AG04449 (cell line): ENCODE data around the gene APEH.

Source experiments
- CTCF ChIA-PET: fragments of 350-600 bp; formaldehyde crosslinking; extraction: SDS; loops from one replicate; lab custom pipeline; 2021; ENCODE audit warnings: antibody characterized with exemption; lab: Yijun Ruan, JAX
- POLR2A ChIA-PET: fragments of 400-600, 350-600 bp; formaldehyde crosslinking; extraction: SDS; loops from one replicate; lab custom pipeline; 2020; ENCODE audit warnings: antibody characterized with exemption, inconsistent platforms; lab: Yijun Ruan, JAX
- DNase-seq: peaks from one replicate; pipeline ENCODE4 v3.0.0-alpha.2; 2010; ENCODE audit warnings: low read depth, low spot score
- H3K4me3 ChIP-seq: 2 replicates; pipeline ENCODE4 v1.5.1; 2011; ENCODE audit warnings: low read depth, mild to moderate bottlenecking, control low read depth, low read length
- TF ChIP-seq, protein P1 (sequence below): IDR thresholded peaks from one replicate; pipeline ENCODE4 v1.5.1; 2011; ENCODE audit warnings: mild to moderate bottlenecking, moderate library complexity, low read length, control low read depth, inconsistent platforms; ENCODE audit not compliant: insufficient read depth; ENCODE audit errors: missing control alignments

The APEH gene

DNA sequence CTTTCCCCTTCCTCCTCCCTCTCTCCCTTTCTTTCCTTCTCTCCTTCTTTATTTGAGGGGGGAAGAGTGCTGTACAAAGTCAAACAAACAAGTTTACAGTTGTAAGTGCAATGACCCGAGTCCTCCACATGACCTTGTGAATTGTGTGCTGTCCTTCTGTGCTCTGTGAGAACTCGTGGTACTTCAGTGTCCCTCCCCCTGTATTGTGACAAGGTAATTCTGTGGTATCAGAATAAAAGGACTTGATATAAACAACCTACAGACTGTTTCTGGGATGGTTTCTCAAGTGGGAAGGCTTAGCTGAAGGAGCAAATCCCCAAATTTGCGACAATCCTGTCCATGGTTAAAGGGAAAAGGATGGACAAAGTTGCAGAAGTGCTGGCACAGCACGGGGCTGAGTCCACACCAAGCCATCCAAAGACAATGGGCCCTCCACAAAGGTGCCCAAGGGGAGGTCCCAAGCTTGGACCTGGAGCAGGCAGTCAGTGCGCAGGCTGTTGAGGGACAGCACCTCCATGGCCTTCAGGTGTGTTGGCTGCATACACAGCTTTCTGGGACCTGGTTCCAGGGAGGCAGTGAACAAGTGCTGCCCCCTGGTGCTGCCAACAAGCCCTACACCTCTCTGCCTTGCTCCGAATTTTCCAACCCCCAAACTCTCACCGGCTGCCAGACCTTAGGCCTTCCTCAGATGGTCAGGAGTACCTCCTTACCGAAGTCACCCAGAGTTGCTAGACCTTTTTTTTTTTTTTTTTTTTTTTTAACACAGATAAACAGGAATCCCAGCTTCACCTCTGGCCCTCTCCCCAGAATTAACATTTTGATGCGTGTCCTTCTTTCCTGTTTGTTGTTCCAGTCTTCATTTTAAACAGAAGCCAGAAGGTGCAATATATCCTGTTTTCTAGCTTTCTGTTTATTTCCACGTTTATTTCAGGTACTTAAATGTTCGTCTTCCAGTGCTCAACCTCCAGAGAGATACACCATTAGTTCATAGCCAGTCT, 2.6 kb upstream of the APEH start:
- no peak overlapping the region for H3K4me3 ChIP-seq
- TF ChIP-seq, protein P1, sequence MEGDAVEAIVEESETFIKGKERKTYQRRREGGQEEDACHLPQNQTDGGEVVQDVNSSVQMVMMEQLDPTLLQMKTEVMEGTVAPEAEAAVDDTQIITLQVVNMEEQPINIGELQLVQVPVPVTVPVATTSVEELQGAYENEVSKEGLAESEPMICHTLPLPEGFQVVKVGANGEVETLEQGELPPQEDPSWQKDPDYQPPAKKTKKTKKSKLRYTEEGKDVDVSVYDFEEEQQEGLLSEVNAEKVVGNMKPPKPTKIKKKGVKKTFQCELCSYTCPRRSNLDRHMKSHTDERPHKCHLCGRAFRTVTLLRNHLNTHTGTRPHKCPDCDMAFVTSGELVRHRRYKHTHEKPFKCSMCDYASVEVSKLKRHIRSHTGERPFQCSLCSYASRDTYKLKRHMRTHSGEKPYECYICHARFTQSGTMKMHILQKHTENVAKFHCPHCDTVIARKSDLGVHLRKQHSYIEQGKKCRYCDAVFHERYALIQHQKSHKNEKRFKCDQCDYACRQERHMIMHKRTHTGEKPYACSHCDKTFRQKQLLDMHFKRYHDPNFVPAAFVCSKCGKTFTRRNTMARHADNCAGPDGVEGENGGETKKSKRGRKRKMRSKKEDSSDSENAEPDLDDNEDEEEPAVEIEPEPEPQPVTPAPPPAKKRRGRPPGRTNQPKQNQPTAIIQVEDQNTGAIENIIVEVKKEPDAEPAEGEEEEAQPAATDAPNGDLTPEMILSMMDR = peak; percentile 89
- ChIA-PET CTCF (interaction anchor here (0.9 to 5.4 kb wide), 41 partner anchors 8 to 575 kb away, joined by 3 to 441 read pairs (median 5); partner anchors contain the start of genes BSN and DAG1), POLR2A (interaction anchor here (1.0 kb wide), 1 partner anchor 132 kb away, joined by 7 read pairs; no protein-coding TSS in a partner anchor)
- DNase-seq = no peak

DNA sequence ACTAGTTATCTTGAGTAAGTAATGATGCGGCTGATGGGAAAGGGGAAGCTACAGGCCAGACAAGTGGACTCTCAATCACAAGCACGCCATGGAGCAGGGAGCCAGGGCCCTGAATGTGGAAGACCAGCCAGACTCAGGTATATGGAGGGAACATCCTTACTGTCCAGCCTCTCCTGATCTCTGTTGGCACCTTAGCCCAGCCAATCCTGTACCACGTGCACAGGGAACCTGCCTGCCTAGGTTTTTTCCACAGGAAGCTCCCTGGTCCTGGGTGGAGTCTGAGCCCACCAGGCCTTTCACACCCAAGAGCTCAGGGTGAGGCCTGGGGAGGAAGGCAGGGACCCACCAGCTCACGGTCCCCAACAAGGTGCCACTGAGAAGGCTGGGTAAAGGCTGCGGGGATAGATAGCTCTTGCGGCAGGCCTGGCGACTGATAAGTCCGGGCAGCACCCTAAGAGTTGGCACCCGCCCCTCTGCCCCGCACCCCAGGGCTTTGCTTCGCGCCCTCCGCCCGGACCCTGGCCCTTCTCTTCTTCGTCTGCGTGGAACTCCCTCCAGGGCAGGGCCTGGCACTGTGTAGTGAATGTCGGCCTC, 933 bp upstream of the APEH start:
- TF ChIP-seq, protein P1 = no peak
- POLR2A ChIA-PET = interaction anchor here (1.7 kb wide), 1 partner anchor 133 kb away, joined by 8 read pairs; no protein-coding TSS in a partner anchor
- peak overlapping the region; percentile 83 for H3K4me3 ChIP-seq
- CTCF ChIA-PET = interaction anchor here (0.6 to 5.4 kb wide), 8 partner anchors 10 to 166 kb away, joined by 3 to 441 read pairs (median 7); partner anchors contain the start of gene BSN
- DNase-seq = no peak

DNA sequence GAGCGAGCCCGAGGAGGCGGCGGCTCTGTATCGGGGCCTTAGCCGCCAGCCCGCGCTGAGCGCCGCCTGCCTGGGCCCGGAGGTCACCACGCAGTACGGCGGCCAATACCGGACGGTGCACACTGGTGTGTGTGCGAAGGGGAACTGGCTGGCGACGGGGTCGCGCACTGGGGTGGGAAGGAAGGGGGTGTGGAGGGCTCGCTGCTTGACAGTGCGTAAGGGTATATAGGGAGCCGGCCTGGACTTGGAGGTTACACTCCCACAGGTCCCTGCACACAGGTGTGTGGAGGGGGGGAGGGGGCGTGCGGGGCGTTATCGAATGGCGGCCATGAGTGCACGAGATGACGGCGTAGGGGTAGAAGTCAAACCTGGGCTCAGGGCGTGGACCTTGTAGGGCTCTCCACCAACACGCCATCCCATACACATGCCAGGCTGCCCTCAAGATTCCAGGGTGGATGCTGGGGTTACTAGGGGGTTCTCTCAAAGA, 389 bp downstream of the APEH start:
- ChIA-PET CTCF (interaction anchor here (1.5 kb wide), 1 partner anchor 135 kb away, joined by 10 read pairs; no protein-coding TSS in a partner anchor), POLR2A (no interaction called here)

DNA sequence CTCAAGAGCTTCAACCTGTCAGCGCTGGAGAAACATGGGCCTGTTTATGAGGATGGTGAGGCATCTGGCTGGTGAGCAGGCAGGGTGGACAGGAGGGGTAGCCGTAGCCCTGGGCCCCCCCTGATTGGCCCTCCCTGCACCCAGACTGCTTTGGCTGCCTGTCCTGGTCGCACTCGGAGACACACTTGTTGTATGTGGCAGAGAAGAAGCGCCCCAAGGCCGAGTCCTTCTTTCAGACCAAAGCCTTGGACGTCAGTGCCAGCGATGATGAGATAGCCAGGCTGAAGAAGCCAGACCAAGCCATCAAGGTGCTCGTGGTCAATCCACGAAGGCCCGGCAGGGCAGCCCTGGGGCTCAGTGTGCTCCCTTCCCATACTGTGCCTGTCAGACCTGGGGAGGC, 1.8 kb downstream of the APEH start:
- no peak overlapping the region for H3K4me3 ChIP-seq
- ChIA-PET POLR2A (no interaction called here), CTCF (interaction anchor here (1.4 to 1.5 kb wide), 2 partner anchors 137 to 139 kb away, joined by 3 to 10 read pairs; no protein-coding TSS in a partner anchor)
- no peak for DNase-seq
- TF ChIP-seq, protein P1 = no peak

More for the DNA sequence above, 389 bp downstream of the APEH start:
- no peak for DNase-seq
- TF ChIP-seq, protein P1 = peak; percentile 5
- peak overlapping the region; percentile 83 for H3K4me3 ChIP-seq

DNA sequence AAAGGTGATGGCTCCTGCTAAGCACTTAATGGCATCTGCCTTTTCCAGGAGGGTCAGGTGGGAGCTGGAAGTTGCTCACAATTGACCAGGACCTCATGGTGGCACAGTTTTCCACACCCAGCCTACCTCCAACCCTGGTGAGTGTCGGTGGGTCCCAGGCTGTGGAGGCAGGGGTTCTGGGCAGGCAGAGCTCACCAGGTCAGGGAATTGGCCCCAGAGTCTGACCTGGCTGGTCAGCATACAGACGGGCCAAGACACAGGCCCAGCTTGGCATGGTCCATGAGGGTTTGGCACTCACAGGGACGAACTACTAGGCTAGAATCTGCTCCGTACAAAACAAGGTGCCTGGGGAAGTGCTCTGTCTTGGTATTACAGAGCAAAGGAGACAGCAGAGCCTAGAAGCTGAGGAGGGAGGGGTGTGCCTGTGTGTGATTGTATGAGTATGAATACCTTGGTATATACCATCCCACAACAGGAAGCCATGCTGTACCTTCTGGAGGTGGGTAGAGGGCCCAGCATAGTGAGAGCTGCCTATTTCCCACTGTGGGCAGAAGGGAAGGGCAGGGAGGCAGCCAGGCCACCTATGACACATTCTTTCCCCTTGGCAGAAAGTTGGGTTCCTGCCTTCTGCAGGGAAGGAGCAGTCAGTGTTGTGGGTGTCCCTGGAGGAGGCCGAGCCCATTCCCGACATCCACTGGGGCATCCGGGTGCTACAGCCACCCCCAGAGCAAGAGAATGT, 6.5 kb downstream of the APEH start:
- H3K4me3 ChIP-seq = no peak overlapping the region
- DNase-seq = no peak
- ChIA-PET POLR2A (no interaction called here), CTCF (interaction anchor here (2.2 to 4.4 kb wide), 2 partner anchors 9 to 141 kb away, joined by 6 to 31 read pairs; no protein-coding TSS in a partner anchor)
- TF ChIP-seq, protein P1 = no peak
